ENCODE data around the gene HDAC4.
"Not testable (repeated sequence)": the region's sequence is repeated elsewhere in the genome, so short reads cannot be mapped to it uniquely, and the experiment has no call there.

HDAC4 gene

DNA sequence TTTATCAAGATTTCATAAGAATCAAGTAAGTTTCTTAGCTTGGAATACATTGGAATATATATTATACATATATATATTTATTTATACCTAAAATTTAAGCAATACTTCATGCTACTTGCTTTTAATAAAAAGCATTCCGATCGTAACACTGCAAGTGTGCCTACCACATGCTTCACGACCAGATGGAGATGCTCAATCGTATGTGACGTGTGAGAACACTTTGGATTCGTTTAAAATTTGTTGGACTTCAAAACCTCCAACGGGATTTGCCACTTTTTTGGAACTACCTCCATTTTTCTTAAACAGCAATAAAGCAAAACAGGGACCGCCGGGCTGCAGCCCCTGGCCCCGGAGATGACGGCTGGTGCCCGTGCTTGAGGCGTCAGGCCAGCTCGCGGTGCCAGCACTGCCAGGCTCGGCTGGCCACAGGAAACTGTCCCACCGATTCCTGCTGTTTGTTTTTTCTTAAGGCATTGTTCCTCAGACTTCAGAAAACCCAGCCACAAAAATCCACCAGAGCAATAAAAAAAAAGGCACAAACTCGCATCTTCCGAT is 348.9 kb downstream of the HDAC4 start:
- no peak for DNase-seq

DNA sequence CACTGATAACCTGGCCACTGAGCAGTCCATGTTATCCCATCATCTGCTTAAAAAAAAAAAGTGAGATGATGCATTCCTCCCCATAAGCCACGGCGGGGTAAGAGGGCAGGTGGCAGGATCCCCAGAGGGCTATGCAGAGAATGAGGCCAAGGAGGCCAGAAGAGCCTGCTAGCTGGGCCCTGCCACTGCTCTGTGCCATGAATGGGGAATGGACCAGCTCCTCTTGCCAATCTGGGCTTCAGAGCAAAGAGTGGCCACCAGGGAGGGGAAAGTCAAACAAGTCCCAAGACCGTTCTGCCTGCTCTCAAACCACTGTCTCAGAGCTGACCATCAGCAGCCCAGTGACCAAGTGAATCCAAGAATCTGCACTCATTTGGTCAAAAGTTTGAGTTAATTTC is 350.6 kb downstream of the HDAC4 start:
- DNase-seq: no peak

DNA sequence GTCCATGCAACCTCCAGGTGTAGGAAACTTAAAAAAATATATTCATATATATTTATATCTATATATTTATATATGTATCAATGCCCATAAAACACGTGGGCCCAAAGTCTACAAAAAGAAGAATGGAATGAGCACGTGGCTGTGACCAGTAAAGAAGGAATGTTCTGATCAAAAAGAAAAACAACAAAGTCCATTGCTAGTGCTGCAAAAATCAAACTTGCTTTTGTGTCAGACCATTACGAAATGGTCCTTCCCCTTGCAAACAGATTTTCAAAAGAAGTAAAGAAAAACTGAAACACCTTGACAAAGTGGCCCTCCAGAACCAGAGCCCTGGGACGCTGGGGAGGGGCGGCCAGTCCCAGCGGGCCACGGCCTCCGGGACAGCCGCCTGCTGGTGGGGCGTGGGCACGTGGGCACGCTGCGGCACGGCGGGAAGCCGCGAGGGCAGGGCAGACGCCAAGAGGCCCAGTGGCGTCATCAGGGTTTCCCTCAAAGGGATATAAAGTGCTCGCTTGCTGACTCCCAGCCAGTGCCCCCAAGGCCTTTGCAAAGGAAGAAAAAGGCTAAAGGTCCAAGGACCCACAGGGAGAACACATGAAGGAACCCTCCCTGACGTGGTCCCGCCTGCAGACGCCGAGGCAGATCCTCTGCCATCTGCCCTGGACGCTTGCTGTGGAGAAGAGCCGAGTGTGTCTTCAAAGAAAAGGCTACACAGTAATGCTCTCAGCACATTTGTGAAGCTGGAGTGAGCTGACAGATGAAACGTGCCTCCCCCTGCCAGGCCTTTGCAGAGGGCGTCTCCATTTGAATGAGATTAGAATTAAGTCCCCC is 351.2 kb downstream of the HDAC4 start:
- DNase-seq: no peak

DNA sequence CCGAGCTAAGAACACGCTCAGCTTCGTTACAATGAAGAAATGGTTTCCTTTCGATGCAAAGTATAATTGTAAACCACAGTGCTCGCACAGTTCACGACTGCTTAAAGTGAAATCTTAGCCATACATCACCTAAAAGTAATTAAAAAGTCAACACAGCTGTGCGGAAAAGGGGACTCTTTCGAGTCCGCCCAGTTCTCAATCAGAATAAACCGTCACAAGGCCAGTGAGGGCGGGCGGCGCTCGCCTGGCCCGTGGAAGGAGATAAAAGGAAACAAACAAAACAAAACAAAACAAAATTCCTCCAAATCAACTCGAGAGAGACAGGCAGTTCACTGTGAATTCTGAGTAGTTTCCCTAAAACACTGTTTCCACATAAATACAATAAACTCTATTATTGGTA is 352.1 kb downstream of the HDAC4 start:
- DNase-seq: no peak

DNA sequence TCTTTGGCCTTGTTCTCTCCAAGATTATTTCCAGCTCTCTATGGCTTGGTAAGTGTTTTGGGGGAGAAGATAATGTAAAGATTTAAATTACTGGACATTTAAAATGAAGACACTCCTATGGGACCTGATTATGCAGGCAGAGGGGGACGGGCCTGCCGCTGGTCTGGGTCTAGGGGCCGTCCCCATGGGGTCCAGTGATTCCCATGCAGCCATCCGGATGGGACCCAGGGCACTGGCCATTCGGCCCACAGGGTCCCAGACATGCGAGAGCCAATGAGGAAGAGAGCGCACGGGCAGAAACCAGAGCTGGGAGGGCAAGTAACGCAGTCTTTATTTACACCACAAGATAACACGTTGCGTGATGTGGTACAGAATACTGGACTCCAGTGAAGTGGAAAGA is 353.0 kb downstream of the HDAC4 start:
- DNase-seq: no peak

DNA sequence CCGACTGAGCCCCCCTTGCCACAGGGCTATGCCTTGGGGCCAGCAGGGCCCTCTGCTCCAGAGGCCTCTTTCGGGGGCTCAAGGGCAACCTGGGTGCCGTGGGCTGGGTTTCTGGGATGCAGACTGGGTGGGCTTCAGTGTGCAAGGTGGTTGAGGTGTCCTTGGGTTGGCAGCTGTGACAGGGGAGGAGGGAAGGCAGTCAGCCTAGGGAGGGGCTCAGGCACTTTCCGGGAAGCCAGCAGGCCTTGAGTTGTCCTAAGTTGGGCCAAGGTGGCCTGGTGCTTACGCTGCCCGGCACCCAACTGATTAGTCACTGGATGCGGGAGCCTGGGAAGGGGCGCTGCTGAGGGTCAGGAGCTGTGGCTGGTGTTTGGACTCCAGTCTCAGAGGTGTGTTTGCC is 353.4 kb downstream of the HDAC4 start:
- DNase-seq: no peak

DNA sequence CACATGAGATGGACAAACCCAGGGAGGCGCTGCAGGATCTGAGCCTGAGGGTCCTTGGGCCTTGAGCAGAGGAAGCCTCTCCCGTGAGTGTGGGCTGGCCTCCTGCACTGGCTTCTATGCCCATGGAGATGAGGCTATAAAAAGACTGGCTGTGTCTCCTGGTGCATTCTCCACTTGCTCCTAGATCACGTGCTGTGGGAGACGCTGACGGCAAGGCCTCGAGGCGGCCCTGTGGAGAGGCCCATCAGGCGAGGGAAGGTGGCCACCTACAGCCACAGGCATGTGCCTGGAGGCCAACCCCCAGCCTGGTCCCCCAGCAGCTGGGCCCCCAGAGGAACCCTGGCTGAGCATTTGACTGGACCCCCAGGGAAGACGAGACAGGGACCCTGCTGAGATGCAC is 354.0 kb downstream of the HDAC4 start:
- no peak for DNase-seq

DNA sequence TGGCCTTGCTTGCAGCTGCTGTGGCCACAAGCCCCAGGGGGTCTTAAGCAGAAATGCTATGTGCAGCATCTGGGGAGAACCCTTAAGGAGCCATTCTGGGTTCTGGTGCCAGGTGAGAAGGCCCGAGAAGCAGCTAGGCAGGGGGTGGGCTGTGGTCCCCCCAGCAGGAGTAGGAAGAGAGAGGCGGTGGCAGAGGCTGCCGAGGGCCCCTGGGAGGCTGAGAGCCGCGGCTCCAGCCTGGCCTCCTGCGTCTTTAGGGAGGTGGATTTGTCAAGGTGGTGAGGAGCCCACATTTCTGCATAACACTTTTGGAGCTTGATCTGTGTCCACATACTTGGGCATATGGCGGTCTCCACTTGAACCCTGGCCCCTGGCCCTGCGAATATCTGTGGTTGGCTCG is 356.5 kb downstream of the HDAC4 start:
- no peak for DNase-seq

DNA sequence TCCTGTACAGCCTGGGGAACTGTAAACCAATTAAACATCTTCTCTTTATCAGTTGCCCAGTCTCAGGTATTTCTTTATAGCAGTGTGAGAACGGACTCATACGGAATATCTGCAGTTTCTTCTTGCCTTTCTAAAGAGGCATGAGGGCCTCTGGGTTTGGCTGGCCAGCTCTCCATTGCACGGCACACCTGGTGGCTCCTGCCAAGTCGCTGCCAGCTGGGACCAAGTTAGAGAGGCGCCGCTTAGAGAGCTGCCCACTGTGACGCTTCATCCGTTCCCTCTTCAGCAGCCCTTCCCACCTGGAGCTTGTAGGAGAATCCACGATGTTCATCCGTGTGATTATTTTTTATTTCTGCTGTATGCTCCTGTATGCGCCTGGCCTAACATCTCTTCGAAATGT is 357.5 kb downstream of the HDAC4 start:
- no peak for DNase-seq

DNA sequence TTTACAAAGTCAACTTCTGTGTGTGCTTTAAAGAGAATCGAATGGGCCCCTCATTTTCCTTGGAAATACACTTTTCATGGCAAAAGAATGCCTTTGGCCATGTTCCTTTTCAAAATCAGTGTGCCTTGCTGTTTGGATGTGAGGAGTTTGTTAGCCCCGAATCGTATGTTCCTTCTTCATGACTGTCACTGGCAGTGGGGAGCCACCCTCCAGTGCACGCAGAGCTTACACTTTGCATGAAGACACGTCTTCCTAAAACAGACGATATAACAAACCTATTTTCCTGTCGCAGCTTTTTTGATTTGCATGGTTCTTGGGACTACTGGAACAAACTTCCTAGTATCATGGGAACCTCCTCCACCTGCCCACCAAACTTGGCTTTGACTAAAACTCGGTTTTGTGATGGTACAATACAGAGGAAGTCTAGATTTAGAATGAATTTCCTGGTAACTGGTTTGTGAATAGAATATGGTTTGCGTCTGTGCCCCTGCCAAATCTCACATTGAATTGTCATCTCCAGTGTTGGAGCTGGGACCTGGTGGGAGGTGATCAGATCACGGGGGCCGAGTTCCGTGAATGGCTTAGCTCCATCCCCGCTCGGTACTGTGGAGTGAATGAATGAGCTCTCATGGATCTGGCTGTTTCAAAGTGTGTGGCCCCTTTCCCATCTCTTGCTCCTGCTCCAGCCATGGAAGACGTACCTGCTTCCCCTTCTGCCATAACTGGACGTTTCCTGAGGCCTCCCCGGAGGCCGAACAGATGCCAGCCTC is 358.1 kb downstream of the HDAC4 start:
- DNase-seq: no peak

DNA sequence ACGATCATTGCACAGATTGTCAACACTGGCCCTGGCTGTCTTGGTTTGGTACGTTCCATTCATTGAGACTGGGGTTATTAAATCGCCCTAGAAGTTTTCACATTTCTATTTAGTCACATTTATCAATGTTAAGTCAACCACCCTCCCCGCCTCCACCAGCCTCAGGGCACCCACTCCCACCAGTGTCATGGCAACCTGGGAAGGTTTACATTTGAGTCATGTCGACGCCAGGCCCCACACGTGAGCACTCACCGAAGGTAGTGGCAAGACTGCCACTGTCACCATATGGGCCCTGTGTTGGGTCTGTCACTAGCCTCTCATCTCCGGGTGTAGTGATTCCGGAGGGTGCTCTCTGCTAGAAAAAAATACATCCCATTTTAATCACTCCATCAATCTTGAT is 358.8 kb downstream of the HDAC4 start:
- DNase-seq: no peak

DNA sequence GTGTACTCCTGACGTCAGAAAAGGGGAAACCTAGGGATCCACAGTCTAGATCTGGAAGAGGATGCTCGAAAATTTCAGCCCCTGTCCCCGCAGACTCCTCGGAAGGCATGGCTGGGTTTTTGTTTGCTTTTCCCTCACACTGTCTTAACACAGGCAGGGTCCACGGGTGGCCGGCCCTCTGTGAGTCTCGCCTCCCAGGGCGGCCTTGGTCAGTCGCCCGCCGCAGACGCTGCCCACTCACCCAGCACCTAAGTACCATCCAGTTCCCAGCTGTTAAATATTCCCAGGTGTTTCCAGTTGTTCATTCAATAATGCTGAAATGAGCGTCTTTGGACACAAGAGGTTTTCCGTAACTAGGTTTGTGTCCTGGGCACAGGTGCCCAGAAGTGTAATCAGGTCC is 359.8 kb downstream of the HDAC4 start:
- DNase-seq: no peak

DNA sequence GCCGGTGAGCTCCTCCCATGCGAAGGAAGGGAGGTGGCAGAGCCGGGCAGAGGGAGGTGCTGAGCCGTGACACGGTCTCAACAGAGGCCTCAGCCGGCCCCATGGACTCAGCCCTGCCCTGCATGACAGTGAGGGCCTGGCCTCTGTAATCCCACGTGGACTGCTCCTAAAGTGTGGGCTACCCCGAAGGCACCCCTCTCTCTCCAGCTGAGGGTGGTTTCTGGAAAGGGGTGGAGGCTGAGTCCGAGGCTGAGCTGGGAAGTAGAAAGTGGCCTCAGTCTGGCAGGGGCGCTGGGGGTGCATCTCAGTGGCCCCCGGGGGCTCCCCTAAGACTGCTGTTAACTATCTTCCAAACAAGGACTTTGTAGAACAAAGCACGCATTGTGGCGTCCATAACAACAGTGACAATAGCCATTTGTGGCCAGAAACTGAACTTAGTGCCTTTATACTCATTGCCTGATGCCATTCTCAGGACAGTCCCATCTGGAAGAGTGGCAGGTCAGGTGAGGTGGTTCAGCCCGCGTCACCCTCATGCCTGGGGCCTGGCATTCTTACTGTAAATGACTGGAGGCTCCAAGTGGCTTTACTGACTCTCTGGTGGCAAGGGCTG is 360.6 kb downstream of the HDAC4 start:
- DNase-seq: no peak

DNA sequence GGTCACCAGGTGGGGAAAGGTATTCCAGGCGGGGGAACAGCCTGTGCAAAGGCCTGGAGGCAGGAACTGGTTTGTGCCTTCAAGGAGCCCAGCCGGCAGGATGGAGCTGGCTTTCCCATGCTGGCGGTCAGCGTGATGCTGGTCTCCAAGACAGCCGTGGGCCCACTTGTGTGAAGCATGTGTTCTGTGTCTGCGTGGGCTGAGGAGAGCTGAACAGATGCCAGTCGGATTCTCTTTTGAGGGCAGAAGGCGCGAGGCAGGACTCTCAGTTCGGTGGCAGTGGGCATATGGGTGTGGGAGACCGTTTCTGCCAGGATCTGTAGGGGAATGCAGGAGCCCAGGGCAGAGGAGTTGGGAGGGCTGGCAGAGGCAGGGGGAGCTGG is 361.4 kb downstream of the HDAC4 start:
- DNase-seq: no peak

DNA sequence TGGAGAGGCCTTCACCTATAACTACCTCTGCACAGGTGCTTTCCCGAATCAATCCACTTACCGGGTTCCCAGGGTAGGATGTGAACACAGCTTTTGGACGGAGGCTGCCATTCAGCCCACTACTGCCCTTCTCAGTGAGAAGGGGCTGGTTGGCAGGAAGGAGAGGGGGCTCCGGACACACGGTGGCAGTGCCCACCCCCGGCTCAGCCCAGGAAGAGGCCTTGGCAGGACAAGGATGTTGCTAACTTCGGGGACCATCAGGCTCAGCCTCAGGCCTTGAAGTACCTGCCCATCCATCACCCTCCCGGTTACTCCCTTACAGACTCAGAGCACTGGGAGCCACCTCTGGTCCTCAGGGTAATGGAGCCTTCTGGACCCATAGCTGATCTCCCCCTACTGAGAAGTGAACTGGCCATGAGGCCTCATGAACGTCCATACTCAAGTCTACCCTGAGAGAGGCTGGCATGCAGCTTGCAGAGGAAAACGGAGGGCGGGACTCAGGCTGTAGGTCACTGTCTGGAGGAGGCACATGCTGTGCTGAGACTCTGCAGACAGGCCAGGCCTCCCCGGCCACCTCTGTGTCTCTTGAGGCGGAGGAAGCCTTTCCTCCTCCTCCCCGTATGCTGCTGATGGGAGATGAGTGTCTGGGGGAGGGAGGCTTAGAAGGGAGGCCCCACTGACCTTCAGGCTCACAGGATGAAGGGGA is 361.9 kb downstream of the HDAC4 start:
- no peak for DNase-seq

DNA sequence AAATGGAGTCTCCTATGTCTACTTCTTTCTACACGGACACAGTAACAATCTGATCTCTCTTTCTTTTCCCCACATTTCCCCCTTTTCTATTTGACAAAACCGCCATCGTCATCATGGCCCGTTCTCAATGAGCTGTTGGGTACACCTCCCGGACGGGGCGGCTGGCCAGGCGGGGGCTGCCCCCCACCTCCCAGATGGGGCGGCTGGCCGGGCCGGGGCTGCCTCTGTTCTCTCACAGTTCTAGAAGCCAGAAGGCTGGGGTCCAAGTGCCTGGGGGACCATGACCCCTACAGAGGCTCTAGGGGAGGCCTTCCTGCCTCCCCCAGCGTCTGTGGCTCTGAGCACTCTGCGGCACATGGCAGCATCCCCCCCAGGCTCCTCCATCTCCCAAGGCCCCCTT is 362.5 kb downstream of the HDAC4 start:
- DNase-seq: not testable (repeated sequence)

DNA sequence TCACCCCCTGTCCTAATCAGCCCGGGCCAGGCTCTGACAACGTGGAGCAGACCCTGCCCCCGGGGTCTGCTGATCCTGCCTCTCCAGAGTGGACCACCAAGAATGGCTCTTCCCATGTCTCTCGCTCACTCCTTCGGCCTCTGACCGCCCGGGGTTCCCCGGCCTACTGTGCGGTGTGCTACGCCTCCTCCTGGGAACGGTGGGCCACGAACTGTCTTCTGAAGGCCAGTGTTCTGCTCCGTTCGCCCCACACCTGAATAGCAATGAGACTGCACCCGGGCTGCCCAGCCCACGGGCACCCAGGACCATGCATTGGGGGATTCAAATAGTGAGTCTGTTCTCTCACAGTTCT is 363.3 kb downstream of the HDAC4 start:
- DNase-seq: no peak

DNA sequence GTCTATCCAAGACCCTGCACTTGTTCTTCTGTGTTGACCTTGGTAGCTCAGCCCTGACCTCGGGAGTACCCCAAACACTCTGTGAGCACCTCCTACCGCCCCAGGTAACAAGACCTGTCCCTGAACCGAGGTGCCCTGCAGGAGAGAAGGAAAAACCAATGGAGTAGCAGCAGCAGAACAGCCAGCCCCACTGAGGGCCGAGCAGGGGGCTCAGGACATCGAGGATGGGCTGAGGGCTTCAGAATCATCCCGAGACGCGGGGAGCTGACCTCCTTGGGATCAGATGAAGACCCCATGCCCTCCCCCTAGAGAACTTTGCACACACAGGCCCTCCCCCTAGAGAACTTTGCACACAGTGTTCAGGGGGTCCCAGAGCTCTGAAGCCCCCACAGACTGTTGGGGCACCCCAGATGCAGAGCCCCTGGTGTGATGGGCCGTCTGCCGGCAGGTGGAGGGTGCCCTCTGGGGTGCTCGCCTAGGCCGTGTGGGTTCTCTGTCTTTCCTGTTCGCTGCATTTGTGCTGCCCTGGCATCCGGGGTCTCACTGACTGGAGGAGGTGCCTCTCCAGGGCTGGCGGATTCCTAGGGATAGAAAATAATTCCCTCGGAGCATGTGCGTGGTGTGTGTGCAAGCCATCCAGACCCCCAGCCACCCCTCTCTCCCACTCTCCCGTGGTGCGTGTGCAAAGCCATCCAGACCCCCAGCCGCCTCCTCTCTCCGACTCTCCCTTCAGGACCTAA is 363.8 kb downstream of the HDAC4 start:
- no peak for DNase-seq

DNA sequence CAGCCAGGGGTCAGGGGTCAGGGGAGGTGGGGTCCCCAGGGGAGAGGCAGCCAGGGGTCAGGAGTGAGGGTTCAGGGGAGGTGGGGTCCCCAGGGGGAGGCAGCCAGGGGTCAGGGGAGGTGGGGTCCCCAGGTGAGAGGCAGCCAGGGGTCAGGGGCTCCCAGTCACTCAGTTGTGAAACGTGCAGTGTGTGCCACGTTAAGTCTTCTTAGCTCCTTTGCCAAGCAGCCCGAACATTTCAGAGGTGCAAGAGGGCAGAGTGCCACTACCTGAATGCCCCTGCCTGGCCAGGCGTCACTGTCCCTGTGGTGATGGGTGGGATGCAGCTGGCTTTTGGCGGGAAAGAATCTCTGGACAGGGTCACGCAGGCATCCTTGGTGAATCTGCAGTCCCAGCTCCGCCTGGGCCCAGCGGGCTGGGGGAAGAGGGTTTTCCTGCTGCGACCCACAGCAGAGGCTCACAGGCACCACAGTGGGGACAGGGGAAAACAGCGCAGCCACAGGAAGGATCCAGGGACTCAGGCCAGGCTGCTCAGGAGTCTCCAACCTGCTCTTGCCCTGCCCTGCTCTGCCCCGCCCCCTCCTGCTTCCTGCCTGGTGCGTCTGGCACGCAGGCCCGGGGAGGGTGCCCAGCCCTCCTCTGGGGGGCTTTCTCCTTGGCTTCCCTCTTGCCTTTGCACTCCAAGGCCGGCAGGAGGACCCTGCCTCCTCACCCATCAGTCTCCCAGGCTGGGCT is 364.7 kb downstream of the HDAC4 start:
- no peak for DNase-seq

DNA sequence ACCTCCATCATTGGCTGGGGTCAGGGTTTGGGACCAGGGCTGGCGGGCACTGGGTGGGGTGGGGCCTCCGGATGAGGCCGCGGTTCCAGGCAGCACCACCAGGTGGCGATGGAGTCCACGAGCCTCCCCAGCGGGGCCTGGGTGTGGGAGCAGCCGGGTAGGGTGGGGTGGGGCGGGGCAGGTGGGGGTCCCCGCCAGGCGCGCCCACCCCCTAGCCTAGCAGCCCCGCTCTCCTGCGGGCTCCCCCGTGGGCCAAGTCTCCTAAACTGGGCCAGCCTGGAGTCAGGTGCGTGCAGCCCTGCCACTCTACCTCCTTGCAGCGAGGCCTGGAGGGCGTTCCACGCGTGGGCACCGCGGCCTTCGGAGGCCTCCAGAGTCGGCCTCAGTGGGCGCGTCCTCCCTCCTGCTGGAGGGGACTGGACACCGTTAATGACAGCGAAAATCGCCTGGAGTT is 365.4 kb downstream of the HDAC4 start:
- no peak for DNase-seq

DNA sequence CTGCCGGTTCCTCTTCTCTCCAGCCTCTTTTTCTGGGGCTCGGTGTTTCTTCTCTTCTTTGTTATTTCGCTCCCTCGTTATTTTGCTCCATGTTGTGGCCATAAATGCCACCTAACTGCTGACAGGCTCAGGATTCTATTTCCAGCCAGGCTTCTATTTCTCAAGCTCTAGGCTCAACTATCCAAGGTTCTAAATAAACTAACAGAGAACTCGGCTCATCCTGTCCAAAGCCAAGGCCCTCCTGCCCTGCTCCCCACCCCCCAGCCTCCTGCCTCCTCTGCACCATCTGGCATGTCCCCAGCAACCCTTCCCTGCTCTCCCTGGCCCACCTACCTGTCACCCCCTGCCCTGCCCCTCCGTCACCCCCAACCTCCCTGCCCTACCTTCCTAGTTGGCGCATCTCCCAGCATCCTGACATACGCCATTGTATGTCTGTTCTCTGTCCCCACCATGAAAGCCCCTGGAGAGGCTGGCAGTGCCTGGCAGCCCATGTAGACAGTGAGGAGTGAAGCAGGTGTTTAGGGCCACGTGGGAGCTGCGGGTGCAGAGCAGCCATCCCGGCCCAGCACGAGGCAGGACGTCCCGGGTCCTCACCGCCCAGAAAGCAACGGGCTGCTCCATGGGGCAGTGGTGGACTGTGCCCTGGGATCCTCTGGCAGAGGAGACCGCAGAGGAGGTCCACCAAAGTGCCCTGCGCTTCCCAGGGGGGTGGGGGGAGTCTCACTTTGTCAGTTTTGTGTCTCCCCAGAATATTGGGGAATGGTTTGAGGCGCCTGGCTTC is 366.1 kb downstream of the HDAC4 start:
- DNase-seq: no peak
